ENCODE data around the gene SFR1.

DNA sequence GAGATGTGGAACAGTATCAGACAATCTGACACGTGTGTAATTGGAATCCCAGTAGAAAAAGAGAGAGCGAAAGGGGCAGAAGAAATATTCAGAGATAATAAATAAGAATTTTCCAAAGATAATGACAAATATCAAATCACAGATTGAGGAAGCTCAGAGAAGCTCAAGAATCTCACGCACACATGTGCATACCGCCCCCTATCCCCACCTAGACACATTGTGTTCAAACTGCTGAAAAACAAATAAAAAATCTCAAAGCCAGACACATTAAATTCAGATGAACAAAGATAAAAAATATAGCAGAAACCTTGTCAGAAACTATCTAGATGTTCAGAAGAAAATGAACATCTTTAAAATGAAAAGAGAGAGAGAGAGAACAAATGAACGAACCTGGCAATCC is 17.2 kb downstream of the SFR1 start:
- no peak for TF ChIP-seq CTCF (IDR thresholded peaks at IDR 0.05)
- TF ChIP-seq POLR2A (IDR thresholded peaks at IDR 0.05), result no peak
- TF ChIP-seq EP300 (IDR thresholded peaks at IDR 0.05), result no peak

All from ovary (tissue), 3 donors.